Stimulated activated CD8-positive, alpha-beta memory T cell treated with anti-CD3 and anti-CD28 coated beads, Interleukin-4, amount 100 ng/mL, for 48 hours (primary cell): Measurements from ENCODE around the gene CTDNEP1.

Experiments
- DNase-seq: peaks from one replicate; pipeline ENCODE4 v3.0.0-alpha.2; 2020

Gene CTDNEP1

GRCh38 chr17:7226721-7227710 lies 24.5 kb downstream of the CTDNEP1 start:
- DNase-seq = no peak

DNA sequence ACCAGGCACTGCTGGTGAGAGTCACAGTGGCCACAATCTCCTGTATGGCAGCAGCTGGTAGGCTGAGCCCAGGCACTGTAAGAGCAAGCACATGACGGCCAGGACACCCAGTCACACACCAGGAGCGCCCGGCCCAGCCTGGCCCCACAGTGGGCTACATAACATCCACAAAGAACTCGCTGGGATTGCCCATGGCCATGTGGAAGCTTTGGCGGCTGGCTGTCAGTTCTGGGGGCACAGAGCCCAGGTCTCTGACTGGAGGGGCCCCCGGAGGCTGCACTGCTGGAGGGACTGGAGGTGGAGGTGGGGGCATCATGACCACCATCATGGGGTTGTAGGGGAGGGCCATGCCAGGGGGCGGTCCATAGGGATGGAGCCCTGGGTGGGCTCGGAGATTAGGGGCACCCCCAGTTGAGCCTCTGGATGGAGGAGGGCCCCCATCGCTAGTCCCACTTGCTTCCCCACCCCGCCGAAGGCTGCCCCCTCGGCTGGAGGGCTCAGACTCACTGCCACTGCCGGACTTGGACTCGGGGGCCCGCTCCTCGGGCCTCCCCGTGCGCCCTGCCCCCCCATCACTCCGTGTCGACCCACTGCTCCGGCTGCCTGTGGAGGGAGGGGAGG lies 25.7 kb downstream of the CTDNEP1 start:
- no peak for DNase-seq

GRCh38 chr17:7224661-7225111 lies 26.8 kb downstream of the CTDNEP1 start:
- no peak for DNase-seq

GRCh38 chr17:7224110-7224509 lies 27.4 kb downstream of the CTDNEP1 start:
- DNase-seq = no peak

GRCh38 chr17:7223375-7223774 lies 28.2 kb downstream of the CTDNEP1 start:
- DNase-seq = no peak

- no peak for DNase-seq
These were observed 28.6 kb downstream of the CTDNEP1 start for GRCh38 chr17:7222972-7223292.

DNA sequence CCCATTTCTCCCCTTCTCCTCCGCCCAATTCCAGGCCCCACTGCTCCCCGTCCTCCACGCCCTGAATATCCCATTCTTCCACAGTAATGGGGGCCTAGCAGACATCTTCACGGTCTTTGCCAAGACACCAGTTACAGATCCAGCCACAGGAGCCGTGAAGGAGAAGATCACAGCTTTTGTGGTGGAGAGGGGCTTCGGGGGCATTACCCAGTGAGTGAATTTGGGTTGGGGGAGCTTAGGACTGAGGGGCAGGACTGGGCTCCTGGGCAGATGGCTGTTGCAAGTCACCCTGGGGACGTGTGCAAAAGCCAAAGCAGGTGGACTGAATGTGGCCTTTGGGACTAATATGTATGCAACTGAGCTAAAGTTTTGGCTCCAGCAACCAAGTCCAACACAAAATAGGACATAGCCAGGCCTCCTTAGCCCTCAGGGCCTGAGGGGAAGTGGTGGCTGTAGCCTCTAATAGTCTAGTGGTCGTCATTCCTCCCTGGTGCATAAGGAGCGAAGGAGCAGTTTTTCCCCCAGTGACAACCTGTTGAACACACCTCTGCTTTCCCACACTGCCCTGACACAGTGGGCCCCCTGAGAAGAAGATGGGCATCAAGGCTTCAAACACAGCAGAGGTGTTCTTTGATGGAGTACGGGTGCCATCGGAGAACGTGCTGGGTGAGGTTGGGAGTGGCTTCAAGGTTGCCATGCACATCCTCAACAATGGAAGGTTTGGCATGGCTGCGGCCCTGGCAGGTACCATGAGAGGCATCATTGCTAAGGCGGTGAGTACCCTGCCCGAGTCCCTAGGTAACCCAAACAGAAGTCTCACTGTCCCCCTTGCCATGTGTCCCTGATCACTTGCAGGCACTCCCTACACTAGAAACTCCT lies 29.2 kb downstream of the CTDNEP1 start:
- no peak for DNase-seq

DNA sequence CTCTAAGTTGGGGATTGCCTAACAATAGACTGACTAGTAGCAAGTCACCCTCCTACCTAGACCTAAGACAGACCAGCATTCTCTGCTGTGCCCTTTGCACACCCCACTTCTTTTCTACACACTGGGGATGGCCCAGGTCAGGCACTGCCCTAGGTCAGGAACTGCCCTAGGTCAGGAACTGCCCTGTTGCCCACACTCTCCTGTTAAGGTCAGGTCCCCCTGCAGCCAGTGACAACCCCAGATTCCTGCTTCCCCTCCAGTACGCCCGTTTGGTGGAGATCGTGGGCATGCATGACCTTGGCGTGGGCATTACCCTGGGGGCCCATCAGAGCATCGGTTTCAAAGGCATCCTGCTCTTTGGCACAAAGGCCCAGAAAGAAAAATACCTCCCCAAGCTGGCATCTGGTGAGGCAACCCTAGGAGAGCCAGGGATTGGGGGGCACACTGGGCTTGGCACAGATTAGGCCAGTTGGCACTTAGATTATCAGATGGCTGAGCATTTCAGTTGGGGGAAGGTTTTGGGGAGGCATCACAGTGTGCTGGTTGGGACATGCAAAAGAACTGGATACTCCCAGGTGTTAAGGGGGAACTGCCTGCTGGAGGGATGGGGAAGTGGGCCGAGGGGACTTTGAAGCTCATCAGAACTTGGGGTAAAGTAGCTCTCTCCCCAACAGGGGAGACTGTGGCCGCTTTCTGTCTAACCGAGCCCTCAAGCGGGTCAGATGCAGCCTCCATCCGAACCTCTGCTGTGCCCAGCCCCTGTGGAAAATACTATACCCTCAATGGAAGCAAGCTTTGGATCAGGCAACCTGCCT lies 30.0 kb downstream of the CTDNEP1 start:
- DNase-seq = no peak

- peak; percentile 76 for DNase-seq
These were observed 30.8 kb downstream of the CTDNEP1 start for GRCh38 chr17:7220593-7221277.

- DNase-seq = peak; percentile 90
These were observed 31.5 kb downstream of the CTDNEP1 start, which contains the start of the genes ACADVL and DLG4 for GRCh38 chr17:7219812-7220592. Gene ACADVL, plus strand, starts transcription at chr17:7219938. Its CDS starts 47 bp downstream, at chr17:7219985. Gene DLG4, minus strand, starts transcription at chr17:7219836.

- DNase-seq = no peak
These were observed 32.2 kb downstream of the CTDNEP1 start for GRCh38 chr17:7219229-7219811.

DNA sequence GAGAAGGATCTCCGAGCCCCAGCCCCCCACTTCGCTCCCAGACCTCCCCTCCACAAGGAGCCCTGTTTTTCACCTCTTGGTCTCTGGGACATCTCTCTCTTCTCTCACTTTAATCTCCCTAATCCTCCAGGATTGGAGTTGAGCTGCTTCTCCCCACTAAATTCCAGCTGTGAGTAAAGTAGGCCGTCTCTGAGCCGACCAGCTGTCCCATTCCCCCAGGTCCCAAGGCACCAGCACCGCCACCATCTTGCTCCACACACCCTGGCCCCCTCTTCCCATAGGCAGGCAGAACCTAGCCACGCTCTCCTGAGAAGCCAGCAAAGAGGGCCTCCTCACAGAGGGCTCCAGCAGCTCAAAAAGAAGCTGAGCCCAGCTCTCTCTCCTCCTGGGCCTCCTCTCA lies 32.8 kb downstream of the CTDNEP1 start:
- DNase-seq = no peak

- DNase-seq = no peak
These were observed 33.4 kb downstream of the CTDNEP1 start for GRCh38 chr17:7218166-7218565.

GRCh38 chr17:7217113-7217987 lies 34.2 kb downstream of the CTDNEP1 start:
- no peak for DNase-seq

DNA sequence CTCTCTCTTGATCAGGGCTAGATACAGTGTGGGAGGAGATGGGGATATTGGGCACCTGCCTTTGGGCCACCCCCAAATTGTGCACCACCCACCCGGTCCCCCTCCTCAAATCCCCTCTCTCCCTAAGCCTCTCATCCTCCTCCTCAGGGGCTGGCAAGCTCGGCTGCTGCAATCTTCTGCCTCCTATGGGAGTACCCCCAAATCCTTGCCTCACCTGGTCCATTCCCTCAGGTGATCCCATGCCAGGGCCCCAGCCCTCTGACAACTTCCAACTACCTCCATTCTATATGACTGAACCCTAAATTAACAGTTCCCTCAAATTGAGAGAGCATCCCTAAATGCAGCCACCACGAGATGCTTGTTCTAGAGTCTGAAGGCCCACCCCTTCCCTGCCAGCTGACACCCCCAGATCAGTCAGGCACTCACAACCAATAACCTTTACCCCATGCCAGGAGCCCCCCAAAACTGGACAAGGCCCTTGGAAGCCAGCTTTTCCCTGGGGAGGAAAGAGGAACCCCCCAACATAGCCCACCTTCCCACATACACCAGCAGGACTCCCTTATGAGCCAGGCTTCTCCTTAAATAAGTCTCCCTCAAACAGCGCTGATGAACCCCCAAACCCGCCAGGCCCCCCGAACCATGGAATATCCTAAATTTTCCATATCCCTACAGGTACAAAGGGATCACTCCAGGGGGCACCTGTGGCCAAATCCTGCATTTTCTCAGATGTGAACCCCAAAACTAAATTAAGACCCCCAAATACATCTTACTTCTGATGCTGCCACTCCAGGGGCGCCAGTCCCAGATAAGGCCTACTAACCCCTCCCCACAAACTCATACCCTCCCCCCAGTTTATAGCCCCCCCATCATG lies 35.1 kb downstream of the CTDNEP1 start:
- DNase-seq = no peak

DNA sequence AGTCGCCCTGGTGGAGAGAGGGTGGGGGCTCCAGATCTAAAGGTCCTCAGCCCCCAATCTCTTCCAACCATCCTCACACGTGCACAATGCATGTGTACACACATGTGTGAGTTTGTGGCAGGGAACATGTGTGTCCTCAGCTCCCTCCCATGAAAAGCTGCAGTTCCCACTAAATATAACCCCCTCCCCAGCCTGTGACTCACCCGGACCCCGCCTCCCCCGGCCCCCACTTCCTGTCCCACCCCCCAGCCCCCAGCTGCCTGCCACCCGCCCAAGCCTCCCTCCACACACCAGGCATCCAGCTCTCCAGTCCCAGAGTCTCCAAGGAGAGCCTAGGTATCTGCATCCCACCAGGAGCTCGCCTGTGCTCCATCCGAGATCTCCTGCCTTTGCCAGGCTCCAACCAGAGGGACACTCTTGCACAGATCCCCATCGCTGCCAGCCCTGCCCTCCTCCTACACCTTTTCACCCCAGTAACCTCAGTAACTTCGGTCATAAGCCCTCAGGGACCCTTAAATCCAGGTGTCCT lies 35.8 kb downstream of the CTDNEP1 start:
- no peak for DNase-seq

- no peak for DNase-seq
These were observed 36.3 kb downstream of the CTDNEP1 start for GRCh38 chr17:7215136-7215638.
